Esophagus muscularis mucosa (tissue), 4 donors: ENCODE results near the gene SOCS7. TPM values are rescaled to one million over a fixed set of nuclear protein-coding genes. Genes with fewer than 3 reads are reported as not detected.

Source experiments
- DNase-seq: peaks from one replicate; pipeline ENCODE4 v3.0.0-alpha.2; 2017; ENCODE audit errors: extremely low spot score
- H3K27ac ChIP-seq, 4 donors: fragments of 200-600 bp; sonication (generic); replicated peaks in 1 of 4; 1 replicate in 3 of 4; 2 replicates in 1 of 4; pipeline ENCODE4 v1.5.1; 2016 to 2019; ENCODE audit warnings: mild to moderate bottlenecking in 1 of 4
- H3K27me3 ChIP-seq, 4 donors: fragments of 200-600 bp; sonication (generic); one replicate each; pipeline versions ENCODE4 v1.5.1 to v1.6.0; 2016 to 2019
- H3K36me3 ChIP-seq, 4 donors: fragments of 200-600 bp; sonication (generic); one replicate each; pipeline ENCODE4 v1.5.1; 2016 to 2019
- H3K4me1 ChIP-seq, 4 donors: fragments of 200-600 bp; sonication (generic); one replicate each; pipeline ENCODE4 v1.5.1; 2016 to 2019
- H3K4me3 ChIP-seq, 4 donors: fragments of 200-600 bp; sonication (generic); 1 replicate in 2 of 4; 2 replicates in 2 of 4; pipeline ENCODE4 v1.5.1; 2016 to 2019; ENCODE audit warnings: mild to moderate bottlenecking in 4 of 4, moderate library complexity in 1 of 4
- H3K9me3 ChIP-seq, 4 donors: fragments of 200-600 bp; sonication (generic); 1 replicate in 3 of 4; 2 replicates in 1 of 4; pipeline ENCODE4 v1.5.1; 2016 to 2019
- EP300 ChIP-seq: sonication (generic); formaldehyde crosslinking; IDR thresholded peaks from one replicate; pipeline ENCODE4 v1.6.1; 2017; ENCODE audit warnings: antibody characterized with exemption
- POLR2A ChIP-seq: fragments of 450-650 bp; IDR thresholded peaks from one replicate; pipeline ENCODE4 v1.6.1; 2017; ENCODE audit warnings: antibody characterized with exemption, moderate library complexity, mild to moderate bottlenecking, low read depth
- POLR2AphosphoS5 ChIP-seq, 2 donors: sonication (generic); formaldehyde crosslinking; IDR thresholded peaks; one replicate each; pipeline ENCODE4 v1.6.1; 2017; ENCODE audit warnings: antibody characterized with exemption in 2 of 2
- WGBS: methylation state at CpG from one replicate; pipeline ENCODE4 v1.1.5; 2018; 5-methylcytosine and 5-hydroxymethylcytosine counted together
- intact Hi-C: fragments of 100-400 bp; cut with DNase I; formaldehyde crosslinking; loops from one replicate; pipeline ENCODE4 v1.15.1; 2023
- total RNA-seq, 4 donors: library from RNA; depleted of rRNA; stranded (reverse); fragments of >200 nt; gene quantifications; one replicate each; pipeline versions ENCODE4 v1.1.0 to v1.2.1, GENCODE V29; 2016
- TF ChIP-seq, protein P1 (sequence below), 3 experiments: fragments of 200-600 bp in 2 of 3; fragments of 450-650 bp in 1 of 3; sonication (generic) in 2 of 3; IDR thresholded peaks; one replicate each; pipeline ENCODE4 v1.5.1; 2017 to 2019; ENCODE audit warnings: antibody characterized with exemption in 3 of 3, mild to moderate bottlenecking in 2 of 3, moderate library complexity in 1 of 3

SOCS7 gene
- total RNA-seq, 4 donors from 2014 or later, result 11.2 to 18.9 (median 13.5) TPM

DNA sequence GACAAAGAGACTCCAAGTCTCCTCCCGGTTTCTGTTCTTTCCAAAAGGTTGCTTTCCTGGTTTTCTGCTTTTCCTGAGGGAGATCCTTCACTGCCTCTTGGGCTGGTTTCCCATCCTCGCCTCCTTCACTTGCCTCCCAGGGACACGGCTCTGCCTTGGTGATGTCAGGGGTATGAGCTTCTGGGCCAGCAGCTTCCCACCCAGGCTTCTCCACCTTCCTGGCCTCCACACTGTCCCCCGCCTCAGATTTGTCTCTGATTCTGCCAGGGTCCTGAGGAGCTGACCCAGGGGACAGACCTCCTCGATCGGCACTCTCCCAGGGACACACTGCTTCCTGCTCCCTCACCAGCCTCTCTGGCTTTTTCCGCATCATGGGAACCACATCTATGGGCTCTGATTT, 22.4 kb upstream of the SOCS7 start:
- no peaks in the 10 kb centered on the region for H3K9me3 ChIP-seq
- intact Hi-C loops, result no loop called here
- no peak overlapping the region for H3K4me3 ChIP-seq
- peaks cover 0 to 58% (median 12%) of the 10 kb centered on the region in 4 donors for H3K27me3 ChIP-seq
- peaks cover 0 to 24% (median 14%) of the 10 kb centered on the region in 4 donors for H3K4me1 ChIP-seq
- no peaks in the 10 kb centered on the region for H3K36me3 ChIP-seq
- no peak for DNase-seq
- no peak for TF ChIP-seq POLR2AphosphoS5 (IDR thresholded peaks at IDR 0.05)
- no peak for TF ChIP-seq EP300
- TF ChIP-seq, protein P1, sequence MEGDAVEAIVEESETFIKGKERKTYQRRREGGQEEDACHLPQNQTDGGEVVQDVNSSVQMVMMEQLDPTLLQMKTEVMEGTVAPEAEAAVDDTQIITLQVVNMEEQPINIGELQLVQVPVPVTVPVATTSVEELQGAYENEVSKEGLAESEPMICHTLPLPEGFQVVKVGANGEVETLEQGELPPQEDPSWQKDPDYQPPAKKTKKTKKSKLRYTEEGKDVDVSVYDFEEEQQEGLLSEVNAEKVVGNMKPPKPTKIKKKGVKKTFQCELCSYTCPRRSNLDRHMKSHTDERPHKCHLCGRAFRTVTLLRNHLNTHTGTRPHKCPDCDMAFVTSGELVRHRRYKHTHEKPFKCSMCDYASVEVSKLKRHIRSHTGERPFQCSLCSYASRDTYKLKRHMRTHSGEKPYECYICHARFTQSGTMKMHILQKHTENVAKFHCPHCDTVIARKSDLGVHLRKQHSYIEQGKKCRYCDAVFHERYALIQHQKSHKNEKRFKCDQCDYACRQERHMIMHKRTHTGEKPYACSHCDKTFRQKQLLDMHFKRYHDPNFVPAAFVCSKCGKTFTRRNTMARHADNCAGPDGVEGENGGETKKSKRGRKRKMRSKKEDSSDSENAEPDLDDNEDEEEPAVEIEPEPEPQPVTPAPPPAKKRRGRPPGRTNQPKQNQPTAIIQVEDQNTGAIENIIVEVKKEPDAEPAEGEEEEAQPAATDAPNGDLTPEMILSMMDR (IDR thresholded peaks at IDR 0.05), result no peak
- TF ChIP-seq POLR2A, result no peak
- WGBS, result 86% methylated on average over 7 of the region's 7 CpGs
- H3K27ac ChIP-seq, result no peak overlapping the region

DNA sequence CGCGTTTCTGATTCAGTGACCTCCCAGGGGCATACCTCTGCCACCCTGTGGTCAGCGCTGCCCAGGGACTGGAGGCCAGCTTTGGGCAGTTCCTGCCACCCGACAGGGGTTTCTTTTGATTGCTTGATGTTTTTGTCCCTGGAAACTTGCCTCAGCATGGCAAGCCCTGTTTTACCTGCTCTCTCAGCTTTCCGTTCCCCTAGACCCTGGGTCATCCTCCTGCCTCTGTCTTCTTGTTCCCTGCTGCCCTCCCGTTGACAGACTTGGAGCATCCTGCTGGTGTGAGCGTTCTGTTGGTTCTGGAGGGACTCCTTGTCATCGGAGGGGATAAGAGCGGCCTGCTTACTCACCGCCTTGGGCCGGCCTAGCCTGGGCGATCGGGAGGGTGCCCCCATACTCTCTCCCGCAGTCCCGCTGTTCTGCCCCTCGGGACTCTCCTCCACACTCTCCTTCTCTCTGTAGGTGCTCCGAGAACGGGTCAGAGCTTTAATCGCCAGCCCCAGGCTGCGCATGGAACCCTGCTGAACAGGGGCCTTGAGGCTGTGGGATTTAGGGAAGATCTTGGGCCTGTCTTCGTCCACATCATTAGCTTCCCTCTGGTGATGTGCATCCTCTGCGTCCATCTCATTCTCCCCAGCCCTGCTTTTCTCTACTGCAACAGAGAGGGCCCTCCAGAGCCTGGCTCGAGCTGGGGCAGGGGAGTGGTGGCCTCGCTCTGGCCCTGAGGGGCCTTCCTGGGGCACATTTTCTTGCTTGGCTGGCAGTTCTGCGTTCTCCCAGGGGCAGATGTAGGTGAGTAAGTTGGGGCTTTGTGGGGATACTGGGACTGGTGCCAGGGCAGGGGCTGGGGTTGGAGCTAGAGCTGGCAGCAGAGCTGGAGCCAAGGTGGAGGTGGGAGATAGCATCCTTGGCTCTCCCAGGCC, 21.6 kb upstream of the SOCS7 start:
- DNase-seq, result no peak
- no peak overlapping the region for H3K27ac ChIP-seq
- no peak overlapping the region for H3K4me3 ChIP-seq
- TF ChIP-seq, protein P1 (IDR thresholded peaks at IDR 0.05), result no peak
- TF ChIP-seq EP300, result no peak
- no peak for TF ChIP-seq POLR2A
- no peak for TF ChIP-seq POLR2AphosphoS5 (IDR thresholded peaks at IDR 0.05)
- no peaks in the 10 kb centered on the region for H3K36me3 ChIP-seq
- no peaks in the 10 kb centered on the region for H3K9me3 ChIP-seq
- peaks cover 0 to 66% (median 12%) of the 10 kb centered on the region in 4 donors for H3K27me3 ChIP-seq
- H3K4me1 ChIP-seq, result peaks cover 0 to 18% (median 14%) of the 10 kb centered on the region in 4 donors
- WGBS, result 89% methylated on average over 25 of the region's 25 CpGs
- intact Hi-C loops, result no loop called here

DNA sequence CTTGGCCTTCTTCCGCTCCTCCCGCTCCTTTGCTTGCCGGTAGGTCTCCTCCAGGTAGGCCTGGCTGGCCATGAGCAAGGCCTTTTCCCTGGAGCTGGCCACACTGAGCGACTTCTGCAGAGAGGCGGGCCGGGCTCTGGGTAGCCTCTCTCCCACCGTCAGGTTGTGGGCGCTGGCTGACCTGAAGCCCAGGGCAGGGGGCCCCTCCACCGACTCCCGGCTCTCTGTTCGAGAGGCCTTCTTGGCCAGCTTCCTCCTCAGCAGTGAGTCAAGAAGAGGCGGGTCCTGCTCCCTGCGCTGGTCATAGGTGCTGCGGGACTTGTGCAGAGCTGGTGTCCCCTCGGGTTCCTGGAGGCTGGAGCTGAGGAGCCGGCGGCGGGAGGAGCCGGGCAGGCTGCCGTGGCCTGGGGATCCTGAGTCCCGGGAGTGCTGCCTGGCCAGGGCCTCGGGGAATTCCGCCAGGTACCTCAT, 20.7 kb upstream of the SOCS7 start:
- 86% methylated on average over 9 of the region's 23 CpGs for WGBS
- intact Hi-C loops, result no loop called here
- no peak for DNase-seq

DNA sequence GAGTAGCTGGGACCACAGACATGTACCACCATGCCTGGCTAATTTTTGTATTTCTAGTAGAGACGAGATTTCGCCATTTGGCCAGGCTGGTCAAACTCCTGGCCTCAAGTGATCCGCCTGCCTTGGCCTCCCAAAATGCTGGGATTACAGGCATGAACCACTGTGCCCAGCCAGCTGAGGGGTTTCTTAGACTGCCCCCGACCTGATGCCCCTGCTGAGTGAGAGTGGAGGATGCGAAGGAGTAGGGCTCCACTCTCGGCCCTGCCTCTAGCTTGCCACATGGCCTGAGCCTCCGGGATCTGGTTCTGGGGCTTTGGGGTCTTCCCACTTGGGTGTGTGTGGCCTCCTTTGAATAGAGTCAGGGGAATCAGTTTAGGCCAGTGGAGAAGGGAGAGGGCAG, 18.9 kb upstream of the SOCS7 start:
- no peak for DNase-seq

More for the DNA sequence above, 20.7 kb upstream of the SOCS7 start:
- TF ChIP-seq, protein P1 (IDR thresholded peaks at IDR 0.05), result no peak
- TF ChIP-seq EP300 (no peak), POLR2A (no peak), POLR2AphosphoS5 (IDR thresholded peaks at IDR 0.05) (no peak)
- H3K4me3 ChIP-seq, result no peak overlapping the region
- no peaks in the 10 kb centered on the region for H3K36me3 ChIP-seq
- peaks cover 0 to 17% (median 13%) of the 10 kb centered on the region in 4 donors for H3K4me1 ChIP-seq
- no peaks in the 10 kb centered on the region for H3K9me3 ChIP-seq
- H3K27me3 ChIP-seq, result peaks cover 0 to 71% (median 12%) of the 10 kb centered on the region in 4 donors
- no peak overlapping the region for H3K27ac ChIP-seq

More for the DNA sequence above, 18.9 kb upstream of the SOCS7 start:
- intact Hi-C loops, result no loop called here
- TF ChIP-seq POLR2A (no peak), EP300 (no peak), POLR2AphosphoS5 (IDR thresholded peaks at IDR 0.05) (no peak)
- TF ChIP-seq, protein P1 (IDR thresholded peaks at IDR 0.05), result no peak
- Histone ChIP-seq H3K36me3 (no peaks in the 10 kb centered on the region), H3K27ac (no peak overlapping the region), H3K27me3 (peaks cover 0 to 71% (median 12%) of the 10 kb centered on the region in 4 donors), H3K4me3 (no peak overlapping the region), H3K9me3 (no peaks in the 10 kb centered on the region), H3K4me1 (no peaks in the 10 kb centered on the region)
- 83% methylated on average over 4 of the region's 7 CpGs for WGBS
